ENCODE results near the gene METTL16.
A peak's percentile ranks its signal among the peaks of the same experiment; 100 is the strongest.

Gene METTL16

DNA sequence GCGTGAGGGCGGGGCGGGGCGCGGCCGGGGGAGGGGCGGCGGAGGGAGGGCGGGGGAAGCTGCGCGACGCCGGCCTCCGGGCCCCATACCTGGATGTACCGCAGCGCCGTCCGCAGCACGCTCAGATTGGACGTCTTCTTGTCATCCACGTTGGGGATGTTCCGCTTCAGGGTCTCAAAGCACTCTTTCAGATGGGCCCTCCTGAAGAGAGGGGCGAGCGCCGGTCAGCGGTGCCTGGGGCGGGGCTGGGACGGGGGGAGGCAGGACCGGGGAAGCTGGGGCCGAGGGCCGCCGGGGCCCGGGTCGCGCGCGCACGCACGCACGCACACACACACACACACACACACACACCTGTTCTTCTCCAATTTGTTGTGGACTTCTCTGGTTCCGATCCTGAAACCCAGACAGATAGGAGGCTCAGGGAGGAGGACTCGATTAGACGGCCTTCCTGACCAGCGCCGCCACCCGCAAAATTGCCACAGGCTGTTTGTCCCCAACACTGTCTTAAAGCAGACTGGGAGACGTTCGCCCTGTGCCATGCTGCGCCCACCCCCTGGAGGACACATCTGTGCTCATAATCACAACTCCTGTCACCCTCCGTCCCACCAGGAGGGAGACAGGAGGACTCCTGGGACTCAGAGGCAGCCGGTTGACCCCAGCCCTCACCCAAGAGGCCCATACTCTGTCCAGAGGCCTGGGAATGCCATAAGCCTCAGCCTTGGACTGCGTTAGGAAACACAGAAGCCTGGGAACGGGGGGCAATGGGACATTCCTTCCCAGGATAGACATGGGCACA lies 117.5 kb downstream of the METTL16 start:
- no peak for DNase-seq

DNA sequence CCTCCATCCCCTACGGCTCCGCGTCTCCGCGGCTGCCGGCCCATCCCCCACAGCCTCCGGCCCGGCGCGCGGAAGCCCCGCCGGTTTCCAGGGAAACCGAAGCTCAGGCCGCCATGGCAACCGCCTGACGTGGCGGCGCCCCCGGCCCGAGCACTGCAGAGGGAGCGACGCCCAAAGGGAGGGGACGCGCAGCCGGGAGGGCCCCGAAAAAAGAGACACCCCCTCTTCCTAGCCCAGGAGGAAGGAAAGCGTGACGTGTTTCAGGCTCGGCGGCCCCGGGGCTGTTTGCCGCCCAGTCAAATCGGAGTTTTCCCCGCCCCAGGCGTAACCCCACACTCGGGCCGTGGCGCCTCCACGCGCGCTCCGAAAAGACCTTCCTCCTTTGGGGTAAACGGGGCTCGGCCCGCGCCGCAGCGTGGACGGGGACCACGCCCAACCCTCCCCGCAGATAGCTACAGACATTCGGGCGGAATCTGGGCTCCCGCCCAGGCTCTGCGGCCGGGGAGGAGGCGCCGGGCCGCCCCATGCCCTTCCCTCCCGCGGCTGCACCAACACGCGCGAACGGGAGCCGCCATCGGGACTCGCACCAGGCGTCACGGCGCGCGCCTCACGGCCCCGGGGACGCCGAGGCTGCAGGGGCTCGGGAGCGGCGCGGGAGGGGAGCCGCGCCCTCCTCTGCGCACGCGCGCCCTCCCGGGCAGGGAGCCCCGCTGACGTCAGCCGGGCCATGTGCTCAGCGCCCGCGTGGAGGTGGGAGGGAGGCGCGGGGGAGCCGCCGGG lies 118.3 kb downstream of the METTL16 start:
- DNase-seq = peak; percentile 75

DNA sequence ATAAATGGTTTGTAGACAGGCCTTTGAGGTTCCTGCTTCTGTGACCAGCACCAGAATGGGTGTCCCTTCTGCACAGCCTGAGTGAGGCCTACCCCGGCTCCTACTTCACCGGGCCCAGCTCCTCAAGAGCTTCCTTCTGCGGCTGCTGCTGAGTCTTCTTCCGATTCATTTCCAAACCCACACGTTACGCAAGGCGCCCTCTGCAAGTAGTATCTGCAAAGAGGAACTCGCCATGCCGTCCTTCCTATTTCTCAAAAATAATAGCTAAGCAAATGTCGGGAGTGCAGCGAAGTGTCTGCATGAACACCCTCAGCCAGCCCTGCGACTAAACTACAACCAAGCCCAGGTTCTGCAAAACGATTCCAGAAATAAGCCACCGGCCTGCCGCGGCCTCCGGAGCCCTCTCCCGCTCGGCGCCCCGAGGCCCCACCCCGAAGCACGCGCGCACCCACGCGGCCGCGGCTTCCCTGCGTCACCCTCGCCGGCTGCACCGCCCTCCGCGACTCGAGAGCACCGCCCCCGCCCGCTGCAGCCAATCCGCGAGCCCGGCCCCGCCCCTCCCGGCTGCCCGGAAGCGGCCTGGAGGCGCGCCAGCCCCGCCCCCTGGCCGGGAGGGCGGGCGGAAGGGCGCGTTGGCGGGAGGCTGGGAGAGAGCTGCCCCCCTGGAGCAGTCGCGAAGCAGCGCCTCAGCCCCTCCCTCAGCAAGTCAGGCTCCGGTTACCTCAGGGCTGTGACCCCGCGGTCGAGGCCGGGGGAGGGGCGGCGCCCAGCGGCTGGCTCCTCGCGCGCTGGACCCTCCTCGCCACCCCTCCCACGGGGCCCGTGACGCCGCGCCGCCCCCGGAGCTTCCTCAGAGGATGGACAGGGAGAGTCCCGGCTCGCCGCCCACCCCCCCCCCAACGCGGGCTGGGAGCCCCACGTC lies 119.2 kb downstream of the METTL16 start:
- DNase-seq = peak; percentile 87

DNA sequence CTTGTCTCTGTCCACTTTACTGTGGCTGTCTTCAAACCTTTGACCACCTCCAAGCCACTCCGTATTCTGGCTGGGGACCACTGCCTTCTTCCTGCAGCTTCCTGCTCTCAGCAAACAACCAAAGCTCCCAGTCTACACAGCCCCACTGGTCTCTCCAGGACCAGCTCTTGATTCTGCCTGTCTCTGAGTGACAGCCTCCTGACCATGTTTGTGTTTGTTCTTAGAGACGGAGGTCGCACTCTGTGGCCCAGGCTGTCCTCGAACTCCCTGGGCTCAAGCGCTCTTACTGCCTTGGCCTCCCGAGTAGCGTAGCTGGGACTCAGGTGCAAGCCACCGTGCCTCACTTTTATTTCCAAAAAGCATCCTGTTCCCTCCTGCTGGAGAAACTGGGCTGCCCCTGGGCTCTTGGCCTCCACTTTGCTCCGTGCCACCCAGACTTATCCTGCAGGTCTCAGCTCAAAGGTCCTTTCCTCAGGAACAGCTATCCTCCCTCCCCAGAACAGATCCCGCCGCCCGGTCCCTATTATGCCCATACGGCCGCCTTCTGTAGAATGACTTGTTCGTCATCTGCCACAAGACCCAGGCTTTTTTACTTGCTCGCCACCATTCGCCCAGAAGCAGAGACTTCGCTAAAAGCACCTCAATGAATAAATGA lies 120.0 kb downstream of the METTL16 start:
- DNase-seq = no peak

DNA sequence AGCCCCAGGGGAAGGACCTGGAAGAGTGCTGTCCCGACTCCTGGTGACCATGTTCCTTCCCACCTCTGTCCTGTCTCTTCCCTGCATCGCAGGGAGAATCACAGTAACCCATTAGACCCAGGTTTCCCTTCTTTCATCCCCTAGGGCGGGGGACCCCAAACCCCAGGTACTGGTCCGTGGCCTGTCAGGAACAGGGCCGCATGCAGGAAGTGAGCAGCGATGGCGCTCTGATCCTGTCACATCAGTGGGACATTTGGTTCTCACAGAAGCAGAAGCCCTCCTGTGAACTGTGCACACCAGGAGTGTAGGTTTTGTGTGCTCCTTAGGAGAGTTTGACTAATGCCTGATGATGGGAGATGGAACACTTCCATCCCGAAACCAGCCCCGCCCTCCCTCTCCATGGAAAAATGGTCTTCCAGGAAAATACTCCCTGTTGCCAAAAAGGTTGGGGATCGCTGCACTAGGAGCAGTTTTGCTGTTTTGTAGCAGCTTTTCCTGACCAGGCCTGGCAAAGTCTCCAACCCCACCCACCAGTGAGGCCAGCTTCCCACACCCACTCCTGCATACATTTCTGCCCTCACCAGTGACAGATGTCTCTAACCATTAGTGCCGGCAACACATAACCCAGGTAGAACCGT lies 121.4 kb downstream of the METTL16 start:
- DNase-seq = no peak

DNA sequence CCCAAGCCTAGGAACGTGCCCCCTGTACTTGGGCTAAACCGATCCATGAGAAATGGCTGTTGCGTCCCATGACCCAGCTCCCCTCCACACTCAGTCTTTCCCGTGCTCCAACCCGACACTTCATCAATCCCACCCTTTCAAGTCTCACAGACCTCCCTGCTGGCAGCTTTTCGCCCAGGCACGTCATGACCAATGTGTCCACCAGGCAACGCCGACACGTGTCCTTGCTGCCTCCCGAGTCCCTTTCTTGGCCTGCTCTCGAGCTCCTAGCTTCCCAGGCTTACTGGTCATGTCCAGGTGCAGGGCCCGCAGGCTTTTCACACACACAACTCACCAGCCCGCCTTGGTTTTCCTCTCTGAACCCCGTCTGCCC lies 123.0 kb downstream of the METTL16 start:
- no peak for DNase-seq

DNA sequence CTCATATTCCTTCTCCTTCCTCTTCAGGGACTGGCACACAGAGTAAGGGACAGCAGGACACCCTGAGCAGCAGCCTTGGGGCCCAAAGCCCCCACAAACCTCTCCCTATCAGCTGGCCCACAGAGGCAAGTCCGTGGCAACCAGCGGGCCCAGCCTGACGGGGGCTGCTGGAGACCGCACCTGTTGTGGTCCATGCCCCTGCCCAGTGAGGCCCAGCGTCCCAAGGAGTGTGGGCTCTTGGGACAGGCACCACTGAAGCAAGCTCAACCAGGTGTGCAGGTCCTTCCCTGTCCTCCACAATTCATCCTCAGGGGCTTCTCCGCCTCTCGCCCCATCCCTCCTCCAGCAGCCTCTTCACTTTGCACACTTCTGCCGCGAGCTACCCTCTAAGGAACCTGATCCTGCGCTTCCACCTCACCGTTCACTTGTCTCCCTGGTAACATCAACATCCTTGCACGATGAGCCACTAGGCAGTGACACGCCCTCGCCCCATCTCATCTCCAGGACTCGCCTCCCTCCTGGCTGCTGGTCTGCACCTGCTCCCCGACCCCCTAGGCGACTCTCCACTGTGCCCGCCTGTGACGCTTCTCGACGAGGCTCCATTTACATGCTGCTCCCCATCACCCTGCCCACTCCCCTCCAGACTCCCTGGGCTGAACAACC lies 123.5 kb downstream of the METTL16 start:
- DNase-seq = peak; percentile 85

DNA sequence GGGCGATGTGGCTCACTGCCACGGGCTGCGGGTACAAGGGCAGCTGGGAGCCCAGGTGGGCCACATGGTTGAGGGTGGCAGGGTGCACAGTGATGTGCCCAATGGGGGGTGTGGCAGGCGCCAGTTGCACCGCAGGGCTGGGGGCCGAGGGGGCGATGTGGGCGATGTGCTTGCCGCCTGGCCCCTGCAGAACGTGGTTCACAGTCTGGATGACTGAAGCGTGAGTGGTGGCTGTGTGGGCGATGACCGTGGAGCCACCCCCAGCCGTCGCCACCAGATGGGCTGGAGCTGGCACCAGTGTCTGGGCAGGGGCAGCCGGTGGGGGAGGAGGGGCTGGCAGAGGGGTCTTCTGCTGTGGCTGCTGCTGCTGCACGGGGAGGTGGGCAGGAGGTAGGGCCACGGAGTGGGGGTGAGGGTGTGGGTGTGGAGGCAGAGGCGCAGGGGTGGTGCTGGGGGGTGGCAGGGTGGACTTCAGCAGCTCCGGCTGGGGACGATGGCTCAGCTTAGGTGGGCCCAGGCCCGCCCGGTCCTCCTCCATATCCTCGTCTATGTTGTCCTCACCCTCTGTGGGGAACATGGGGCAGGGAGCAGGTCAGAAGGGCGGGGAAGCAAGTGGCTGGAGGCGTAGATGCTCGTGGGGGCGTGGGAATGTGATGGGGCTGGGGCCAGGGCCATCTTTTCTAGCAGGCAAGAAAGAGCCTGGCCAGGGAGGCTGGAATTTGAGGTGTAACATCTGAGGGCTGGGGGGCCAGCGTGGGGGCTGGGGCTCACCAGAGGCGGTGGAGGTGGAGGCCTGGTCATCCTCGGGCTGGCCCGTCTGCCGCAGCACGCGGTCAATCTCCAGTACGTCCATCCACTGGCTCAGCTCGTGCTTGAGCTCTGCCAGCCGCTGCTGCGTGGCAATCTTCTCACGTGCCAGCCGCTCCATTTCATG lies 124.3 kb downstream of the METTL16 start:
- no peak for DNase-seq

DNA sequence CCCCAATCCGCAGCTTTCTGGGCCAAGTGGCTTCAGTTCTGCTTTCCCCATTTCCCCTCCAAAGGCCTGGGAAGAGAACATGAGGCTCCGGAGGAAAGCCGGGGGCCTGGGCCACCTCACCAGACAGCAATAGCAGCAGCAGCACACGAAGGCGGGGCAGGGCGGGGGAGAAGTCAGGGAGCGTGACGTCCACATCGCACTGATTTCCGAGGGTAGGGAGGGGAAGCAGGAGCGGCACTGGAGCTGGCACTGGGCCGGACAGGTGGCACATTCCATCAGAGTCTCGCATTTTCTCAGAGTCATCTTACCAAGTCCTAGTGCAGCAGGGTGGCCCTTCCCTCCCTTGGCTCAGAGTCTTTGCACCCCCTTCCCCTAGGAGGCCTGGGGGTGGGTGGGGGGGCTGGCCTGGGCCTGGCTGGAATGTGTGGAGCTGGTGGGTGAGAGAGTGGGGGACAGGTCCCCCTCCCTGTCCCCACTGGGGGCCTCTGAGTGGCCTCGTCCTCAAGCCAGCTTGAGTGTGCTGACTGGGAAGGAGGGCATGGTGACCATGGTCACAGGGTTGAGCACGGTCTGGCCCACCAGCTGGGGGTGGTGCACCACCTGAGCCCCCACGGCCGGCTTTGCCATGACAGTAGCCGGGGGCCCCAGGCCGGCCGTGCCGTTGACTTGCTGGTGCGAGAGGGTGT lies 125.1 kb downstream of the METTL16 start:
- no peak for DNase-seq

DNA sequence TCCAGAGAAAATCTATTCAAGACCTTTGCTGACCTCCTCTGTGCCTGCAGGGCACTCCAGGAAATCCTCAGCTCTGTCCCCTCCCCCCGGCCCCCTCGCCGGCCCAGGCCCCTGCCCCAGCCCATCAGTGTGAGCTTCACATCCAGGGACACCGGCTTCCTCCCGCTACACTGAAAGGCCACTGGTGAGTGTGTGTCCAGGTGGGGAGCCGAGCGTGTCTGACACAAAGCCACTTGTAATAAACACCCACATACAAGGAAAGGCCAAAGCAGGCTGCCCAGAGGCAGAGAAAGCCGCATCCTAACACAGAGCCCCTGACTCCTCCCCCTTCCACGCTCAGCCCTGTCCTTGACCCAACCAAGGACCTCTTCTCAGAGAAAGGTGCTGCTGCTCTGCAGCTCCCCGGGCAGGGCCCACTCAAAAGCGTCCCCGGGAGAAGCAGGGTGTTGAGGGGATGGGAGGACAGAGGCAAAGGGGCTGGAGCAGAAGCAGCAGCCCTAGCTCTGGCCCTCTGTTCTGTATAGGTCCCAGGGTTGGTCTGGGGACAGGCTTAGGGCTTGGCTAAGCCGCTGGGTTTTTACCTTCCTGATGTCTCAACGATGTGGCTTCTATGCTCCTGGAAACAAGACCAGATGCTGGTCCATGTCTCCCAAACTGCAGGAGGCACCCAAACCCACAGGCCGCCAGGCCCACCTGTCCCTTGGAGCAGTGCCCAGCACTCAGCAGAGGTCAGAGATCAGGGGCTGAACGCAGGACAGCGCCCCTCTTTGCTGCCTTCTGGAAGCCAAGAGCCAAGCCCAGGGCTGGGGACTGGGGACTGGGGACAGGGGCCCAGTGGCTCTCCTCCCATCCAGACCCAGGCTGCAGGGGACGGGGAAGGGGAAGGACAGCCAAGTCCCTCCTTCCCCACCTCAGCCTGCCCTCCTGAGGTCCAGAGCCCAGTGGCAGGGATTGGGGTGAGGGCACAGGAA lies 126.2 kb downstream of the METTL16 start:
- DNase-seq = no peak

DNA sequence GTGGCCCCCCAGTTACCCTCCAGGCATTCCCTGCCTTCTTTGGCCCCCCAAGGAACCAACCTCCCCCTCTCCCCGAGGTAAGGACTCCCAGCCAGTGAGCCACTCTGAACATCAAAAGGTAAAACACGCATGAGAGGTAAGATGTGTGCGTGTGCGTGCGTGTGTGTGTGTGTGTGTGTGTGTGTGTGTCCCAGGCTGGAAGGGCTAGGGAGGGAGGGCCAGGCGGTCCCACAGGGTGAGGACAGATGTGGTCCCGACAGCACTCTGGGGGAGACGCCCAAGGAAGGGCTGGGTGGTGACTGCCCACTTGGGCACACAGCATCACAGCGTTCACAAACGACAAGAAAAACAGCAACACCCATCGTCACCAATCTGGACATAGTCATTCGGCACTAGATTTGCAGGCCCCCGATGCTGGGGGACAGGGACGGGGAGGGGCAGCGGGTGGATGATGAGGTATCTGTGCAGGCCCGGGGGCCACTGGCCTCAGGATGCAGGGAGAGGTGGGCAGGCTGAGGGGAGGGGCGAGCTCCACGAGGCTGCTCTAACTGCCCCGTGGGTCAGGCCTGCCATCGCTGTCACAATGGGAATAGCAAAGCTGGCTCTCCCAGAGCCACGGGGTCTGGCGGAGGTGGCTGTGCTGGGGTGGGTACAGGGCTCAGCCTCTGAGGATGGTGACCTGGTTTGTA lies 127.1 kb downstream of the METTL16 start:
- no peak for DNase-seq

DNA sequence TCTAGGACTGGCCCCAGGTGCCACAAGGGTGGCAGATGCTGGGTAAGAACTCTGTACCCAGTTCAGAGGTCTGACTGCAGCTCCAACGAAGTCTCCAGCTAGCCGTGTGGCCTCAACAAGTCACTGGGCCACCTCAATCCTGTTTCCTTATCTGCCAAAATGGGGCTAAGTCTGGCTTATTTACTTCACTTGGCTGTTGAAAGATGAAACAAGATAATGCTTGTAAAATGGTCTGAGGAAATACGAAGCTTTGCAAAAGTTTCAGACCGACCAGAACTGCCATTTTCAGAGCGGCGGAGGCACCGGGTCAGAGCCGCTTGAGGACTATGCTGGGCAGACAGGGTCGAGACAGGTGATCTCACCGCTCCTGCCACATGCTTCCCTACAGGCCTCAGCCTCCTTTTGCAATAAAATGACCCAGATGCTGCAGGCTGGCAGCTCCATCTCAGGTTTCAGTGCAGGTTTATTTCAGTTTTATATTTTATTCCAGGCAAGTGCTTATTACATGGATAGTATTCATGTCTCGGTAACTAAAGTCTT lies 128.0 kb downstream of the METTL16 start:
- DNase-seq = no peak

DNA sequence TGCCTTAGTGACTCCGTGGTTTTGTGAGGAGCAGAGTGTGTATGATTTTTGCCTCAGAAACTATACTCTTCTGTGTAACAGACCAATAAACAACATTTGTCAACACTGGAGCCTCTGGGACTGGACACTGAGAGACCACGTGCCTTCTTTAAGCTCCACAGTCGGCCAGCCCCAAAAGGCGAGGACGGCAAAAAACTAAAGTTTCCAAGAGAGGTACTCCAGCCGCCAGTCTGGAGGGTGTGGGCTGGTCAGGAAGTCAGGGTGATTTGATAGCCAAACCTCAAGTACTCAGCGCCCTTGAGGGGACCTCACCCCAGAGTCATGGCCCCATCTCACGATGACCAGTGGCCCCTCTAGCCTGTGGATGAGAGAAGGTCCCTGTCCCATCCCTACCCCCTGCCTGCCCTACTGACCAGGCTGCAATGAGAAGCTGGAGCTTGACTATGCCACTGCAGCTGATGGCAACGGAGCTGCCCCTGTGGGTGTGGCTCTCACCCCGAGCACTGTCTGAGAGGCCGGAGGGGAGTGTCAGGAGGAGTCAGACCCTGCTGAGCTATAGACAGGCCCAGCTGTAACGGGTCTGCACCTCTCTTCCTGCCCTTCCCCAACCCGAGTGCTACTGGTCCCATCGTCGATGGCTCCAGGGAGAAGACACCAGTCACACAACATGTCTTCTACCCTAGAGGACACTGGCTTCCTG lies 130.6 kb downstream of the METTL16 start:
- no peak for DNase-seq

DNA sequence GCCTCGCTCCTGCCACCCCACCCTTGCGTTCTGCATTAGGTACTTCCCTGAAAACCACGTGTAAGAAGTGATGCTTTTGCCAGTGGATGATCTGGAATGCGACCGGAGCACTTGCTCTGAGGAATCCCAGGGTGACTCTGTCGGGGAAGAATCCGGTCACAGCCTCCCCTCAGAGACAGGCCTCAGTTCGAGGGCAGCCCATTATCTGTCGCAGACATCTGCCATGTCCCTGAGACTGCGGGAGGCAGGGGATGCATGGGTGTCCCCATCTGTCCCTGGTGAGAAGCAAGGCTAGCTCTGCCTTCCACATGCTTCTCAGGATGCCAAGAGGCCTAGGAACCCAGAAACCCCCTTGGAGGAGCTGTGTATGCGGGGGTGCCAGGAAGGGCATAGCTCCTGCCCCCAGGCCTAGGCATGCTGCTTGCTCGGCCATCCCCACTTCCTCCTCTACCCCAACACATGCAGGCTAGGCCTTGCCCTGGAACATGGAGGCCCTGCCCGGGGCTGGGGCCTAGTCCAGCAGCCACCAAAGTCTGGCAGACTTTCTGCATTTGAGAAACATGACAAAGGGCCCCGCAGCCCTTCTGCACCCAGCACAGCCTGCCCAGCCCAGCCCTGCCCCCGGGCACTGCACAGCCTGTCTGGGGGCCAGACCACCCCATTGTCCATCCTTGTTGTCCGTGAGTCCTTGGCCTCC lies 131.3 kb downstream of the METTL16 start:
- no peak for DNase-seq

DNA sequence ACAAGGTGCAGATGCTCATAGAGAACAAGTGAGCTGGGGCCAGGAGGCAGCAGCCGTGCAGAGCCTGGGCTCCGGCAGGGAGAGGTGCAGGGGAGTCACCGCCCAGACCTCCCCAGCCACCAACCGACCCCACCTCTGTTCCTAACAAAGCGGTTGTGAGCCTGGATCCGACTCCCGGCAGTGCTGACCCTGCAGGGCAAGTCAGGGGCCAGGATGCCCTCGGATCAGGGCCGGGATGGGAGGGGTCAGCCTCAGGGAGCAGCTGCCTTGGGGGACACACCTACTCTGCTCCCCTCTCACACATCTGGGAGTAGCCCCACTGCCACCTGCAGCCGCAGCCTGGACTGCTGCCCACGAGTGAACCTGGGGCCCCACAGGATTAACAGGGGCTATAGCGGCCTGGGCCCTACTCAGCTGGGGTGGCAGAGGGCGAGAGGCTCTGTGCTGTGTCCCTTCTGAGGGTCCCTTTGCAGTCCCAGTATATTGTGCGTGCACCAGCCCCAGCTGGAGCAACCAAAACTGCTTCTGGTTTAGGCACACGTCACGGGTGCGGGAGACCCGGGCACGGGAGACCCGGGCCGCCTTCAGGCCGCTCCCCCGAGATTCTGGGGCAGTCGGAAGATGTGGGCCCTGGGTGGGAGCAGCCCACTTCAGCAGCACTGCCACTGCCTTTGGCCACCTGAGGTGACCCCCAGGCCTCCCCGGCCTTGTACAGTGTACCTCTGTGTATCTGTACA lies 132.0 kb downstream of the METTL16 start:
- DNase-seq = no peak

DNA sequence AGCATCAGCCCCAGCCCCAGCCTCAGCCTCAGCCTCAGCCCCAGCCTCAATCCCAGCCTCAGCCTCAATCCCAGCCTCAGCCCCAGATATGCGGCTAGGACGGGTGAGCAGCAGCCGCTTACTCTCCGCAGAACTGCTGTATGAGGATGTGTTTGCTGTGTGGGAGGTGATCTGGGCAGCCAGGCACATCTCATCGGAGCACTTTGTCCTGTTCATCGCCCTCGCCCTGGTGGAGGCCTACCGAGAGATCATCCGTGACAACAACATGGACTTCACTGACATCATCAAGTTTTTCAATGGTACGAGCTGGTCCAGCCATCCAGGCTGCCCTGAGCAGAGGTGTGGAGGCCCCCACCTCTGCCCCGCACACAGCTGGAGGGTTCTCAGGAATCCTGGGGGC lies 132.8 kb downstream of the METTL16 start:
- no peak for DNase-seq
